Measurements from ENCODE around the gene PBX4.

PBX4 gene

DNA sequence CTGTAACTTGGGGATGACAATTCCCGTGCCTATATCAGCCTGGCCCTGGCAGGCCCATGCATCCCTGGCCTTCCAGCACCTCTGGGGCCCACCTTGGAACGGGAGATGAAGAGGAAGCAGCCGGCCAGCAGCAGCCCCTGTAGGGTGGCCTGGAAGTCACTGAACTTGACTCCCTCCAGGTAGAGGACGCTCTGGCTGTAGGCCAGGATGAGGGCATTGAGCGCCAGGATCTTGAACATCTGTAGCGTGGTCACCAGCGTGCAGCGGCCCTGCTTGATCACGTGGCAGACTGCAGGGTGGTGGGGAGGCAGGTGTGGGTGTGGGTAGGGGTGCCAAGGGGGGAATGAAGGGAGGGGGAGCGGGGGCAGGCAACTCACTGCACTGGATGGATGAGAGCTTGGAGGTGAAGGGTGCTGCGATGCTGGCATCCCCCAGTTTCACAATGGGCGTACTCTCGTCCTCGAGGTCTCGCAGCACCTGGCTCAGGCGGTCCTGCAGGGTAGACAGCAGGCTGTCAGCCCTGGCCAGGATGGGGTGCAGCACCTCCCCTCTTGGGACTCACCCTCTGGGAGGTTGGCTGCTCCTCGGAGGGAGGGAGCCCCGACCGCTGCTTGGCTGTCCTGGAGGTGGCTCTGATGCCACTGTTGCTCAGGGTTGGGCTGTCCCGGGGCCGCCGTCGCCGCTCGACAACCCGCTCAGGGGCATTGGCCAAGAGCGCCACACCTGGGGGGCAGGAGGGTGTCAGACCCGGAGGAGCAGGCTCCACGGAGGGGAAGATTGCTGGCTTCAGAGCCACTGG, 28.7 kb upstream of the PBX4 start:
- DNase-seq: no peak

DNA sequence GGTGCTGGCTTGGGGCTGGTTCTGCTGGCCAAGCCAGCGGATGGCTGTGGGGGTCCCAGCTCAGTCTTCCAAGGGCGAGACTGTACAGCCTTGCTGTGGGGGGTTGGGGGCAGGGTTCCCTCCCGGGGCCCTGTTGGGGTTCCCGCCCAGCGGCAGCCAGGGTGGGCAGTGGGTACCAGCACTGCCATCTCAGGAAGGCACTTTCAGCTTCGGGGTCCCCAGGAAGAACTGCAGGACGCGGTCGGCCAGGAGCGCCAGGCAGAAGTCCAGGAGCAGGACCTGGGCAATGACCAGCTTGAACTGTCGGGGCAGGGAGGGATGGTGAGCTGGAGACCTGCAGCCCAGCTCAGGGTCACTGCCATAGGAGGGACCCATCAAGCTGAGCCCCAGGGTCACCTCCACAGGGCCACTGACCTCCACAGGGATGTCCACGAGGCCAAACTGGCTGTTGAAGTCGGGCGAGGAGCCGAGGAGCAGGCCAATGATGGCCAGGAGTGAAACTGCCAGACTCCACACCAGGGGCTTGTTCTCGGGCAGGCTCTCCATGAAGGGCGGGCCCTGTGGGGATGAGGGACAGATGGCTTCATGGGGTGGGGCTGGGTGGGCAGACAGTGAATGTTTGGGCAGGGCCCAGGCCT, 26.9 kb upstream of the PBX4 start:
- no peak for DNase-seq

DNA sequence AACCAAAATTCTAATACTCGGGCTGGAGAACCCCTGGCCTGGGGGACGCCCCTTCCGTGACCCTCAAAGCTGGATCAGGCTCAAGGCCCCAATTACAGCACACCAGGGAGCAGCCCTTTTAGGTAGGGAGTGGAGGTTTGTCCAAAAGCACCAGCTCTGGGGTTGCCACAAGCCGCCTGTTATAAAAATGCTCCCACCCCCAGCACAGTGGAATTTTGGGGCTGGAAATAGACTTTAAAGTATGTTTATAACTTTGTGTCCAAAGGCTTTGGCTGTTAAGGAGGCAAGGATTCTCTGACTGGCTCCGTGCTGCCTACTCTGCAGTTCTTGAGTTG, 25.5 kb upstream of the PBX4 start:
- no peak for DNase-seq

DNA sequence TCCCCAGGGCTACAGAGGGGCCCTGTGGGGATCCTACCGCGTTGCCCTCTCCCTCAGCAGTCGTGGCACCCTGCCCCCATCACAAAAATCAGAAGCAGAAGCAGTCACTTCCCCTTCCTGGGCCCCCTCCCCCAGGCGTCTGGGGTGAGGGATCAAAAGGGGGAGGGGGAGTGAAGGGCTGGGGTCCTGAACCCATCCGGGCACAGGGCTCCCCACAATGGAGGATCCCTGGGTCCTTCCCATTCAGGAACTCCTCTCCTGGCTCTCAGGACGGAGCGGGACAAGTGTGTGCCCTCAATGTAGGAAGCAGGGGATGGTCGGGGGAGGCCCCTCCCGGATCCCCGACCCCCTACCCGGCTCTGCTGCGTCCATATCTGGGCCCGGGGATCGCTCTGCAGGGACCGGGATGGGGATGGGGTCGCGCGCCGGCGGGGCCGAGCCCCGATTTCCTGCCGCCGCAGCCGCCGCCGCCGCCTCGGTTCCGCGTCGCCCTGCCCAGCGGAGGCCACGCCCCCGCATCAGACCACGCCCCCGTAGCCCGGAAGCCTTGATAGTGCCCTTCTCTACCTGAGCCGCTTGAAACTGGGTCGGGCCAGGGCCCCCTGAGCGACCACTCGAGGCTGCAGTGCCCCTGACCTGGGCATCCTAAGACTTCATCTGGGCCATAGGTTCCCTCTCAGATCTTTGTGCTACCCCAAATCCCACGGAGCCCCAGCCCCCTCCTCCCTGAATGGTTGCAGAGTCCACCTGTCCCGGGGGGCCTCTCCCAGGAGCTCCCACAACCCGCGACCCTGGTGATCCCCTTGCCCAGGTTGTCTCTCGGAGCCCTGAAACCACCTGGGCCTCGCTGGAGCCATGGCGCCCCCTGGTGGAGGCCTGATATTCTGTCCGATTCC, 24.9 kb upstream of the PBX4 start, which contains the start of gene GMIP:
Gene GMIP, minus strand, starts transcription at position 500 of the 896 bp plus-strand sequence. Its CDS starts 128 bp downstream, at position 372.
- peak; percentile 88 to 91 for DNase-seq

DNA sequence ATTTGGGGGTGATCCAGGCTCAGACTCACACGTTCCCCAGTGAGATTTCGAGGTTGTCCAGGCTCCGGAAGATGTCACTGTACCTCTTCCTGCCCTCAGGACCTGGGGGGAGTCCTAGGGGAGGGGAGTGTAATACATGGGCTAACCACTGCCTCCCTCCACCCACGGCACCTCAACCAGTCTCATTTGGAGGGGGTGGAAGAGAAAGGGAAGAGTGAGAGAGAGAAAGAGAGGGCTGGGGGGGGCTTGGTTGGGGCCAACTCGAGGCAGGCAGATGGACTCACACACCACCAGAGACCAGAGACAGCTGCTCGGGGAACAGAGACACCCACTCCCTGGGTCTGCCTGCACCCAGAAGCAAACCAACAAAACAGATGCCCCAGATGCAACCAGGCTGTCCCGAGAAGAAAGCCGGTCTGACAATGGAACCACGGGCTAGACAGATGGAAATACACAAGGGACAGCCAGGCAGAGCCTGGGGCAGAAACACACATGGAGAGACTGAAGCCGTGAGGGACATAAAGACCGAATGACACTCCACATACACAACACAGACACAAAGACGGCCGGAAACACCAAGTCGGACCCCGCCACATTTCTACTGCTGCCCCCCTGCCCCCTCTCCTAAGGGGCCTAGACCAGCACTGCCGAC, 24.1 kb upstream of the PBX4 start:
- peak; percentile 60 to 67 for DNase-seq

DNA sequence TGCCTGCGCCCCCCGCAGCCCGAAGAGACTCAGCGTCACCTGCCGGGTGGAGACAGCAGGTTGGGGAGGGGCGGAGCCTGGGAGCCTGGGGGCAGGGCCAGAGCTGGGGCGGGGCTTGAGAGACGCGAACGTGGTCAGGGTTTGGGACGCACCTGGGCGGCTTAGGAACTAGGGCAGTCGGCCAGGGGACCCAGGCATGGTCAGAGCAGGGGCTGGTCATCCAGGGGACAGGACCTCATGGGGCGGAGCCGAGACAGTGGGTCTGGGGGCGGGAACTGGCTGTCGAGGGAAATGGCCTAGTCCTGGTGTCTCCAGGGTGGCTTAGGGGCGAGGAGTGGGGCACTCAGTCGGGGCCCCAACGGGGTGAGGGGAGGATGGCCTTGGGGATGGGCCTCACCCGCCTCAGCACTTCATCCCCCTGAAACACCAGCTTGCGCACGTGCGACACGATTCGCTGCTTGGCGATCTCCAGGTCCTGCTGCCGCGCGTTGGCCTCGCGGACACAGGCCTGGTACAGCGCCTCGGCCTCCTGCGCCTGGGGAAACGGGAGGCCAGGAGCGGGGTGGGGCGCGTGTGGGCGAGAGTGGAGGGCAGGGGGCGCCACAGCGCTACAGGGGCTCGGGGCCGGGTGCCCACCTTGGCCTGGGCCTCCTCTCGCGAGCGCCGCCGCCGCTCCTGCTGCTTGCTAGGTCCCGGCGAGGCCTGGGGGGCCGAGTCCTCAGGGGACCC, 19.2 kb upstream of the PBX4 start:
- DNase-seq: no peak

DNA sequence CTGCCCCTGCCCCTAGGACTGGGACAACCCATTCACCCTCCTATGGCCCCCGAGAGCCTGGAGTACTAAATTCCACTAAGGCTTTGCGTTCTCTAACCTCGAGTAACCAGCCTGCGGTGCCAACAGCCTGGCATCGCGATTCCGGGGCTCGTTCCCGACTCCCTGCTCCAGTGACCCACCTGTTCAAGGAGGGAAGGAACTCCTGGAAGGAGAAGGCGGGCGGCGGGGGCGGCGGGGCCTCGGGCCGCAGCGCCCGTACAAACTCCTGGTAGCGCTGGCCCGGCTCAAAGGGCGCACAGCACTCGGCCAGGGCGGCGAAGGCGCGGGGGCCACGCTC, 18.7 kb upstream of the PBX4 start:
- no peak for DNase-seq

DNA sequence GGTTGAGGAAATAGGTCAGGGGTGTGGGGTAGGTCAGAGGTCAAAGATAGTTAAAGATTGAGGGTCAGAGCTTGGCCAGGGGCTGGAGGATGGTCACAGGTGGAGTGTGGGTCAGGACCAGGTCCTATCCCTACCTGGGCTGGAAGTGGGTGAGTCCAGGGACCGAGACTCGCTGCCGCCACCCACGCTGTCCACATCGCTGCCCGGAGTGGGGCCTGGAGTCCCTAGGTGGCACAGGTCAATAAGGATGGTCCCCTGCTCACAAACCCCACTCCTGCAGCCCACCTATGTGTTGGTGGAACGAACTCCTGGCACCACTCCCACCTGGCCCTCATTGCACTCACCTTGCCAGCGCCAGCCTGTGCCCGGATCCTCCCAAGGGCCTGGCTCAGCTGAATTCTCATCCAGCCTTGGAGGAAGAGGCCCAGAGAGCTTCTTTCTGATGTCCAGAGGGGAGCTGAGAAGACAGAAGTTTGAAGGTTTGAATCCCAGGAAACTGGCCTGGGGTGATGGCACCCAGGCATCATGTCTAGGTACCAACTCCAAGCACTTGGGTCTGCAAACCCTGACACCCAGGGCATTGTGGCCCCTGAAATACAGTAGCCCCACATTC, 18.2 kb upstream of the PBX4 start:
- no peak for DNase-seq

DNA sequence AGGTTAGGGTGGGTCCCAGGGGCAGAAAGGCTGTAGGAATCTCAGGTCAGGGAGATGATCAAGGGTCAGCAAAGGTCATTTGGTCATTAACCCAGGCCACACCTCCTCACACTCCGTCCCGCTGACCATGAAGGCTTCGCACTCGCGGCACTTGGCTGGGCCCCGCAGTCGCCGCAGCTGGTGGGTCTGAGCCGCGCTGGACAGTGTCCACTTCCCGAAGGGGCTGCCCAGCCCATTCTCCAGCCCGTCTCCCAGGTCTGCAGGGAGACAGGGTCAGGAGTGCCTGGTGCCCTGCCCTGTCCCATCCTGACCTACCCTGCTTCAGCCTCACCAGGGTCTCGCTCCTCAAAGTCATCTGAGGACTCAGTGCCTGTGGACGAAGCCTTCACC, 16.8 kb upstream of the PBX4 start:
- no peak for DNase-seq

DNA sequence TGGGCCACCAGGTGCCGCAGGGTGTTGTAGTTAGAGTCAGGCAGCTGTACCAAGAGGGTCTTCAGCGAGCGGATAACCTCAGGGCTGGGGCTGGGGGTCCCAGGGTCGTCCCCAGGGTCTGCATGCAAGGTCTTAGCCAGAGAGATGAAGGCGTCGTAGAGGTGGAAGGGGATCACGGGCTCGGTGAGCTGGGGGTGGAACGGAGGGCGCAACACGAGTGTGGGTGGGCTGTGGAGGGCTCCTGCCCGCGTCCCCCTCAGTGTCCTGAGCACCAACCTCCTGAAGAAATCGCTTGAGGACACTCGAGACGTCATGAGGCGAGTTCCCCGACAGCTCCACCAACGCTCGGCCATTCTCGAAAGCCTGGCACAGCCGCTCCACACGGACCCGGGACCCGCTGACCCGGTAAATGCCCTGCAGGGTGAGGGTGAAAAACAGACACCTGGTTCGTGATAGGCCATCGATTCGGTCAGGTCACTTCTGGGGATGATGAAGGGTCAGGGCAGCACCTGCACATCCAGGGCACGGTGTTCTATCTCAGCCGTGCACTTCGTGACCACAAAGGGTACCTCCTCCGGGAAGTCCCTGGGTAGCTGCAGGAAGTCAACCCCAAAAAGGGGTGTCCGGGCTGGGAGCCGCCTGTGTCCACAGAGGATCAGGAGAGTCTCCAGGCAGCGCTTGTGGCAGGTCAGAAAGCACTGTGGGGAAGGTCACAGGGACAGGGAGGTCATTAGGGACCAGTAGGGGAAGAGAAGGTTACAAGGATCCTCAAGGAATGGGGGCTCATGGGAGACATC, 16.2 kb upstream of the PBX4 start:
- no peak for DNase-seq

DNA sequence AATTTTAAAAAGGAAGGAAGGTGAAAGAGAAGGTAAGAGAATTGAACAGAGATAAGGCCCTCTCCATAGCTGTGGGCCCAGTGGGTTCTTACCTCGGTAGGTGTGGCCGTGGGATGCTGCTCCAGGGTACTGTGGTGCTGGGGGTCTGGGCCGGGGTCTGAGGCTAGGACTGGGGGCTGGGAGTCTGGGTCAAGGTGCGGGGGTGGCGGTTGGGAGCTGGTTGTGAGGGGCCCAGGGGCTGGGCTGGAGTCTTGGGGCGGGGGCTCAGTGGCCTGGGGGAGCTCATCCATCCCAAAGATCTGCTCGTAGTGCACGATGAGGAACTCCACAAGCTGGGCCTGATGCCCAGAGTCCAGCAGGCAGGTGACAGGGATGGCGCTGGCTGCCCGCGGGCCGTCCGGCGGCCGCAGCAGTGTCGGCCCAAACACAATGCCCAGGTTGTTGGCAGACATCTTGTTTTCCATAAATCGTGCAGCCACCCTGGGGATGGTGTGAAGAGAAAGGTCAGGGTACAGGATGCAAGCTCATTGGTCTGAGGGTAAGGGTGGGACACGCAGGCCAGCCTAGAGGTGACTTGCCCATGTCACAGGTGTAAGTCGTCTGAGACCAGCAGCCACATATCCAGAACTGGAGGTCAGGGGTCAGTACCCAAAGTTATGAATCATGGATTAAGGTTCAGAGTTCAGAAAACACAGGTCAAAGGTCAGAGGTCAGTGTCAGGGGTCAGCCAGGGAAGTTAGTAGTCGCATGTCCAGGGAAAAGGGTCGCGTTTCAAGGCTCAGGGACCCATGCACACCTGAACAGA, 15.4 kb upstream of the PBX4 start:
- no peak for DNase-seq

DNA sequence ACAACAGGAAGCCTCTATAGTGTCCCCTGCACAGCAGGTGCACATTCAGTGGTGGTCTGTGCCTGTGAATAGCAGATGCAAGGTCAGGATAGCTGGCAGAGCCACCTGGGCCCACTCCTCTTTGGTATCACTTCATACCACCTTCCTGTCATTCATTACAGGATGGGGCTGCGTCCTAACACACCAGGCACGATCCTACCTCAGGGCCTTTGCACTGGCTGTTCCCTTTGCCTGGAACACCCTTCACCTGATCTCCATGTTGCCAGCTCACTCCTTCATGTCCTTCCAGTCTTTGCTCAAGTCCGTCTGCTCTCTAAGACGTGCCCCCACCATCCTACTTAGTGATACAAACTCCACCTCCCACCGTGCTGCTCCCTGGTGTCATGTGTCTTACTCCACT, 14.2 kb upstream of the PBX4 start:
- DNase-seq: no peak

DNA sequence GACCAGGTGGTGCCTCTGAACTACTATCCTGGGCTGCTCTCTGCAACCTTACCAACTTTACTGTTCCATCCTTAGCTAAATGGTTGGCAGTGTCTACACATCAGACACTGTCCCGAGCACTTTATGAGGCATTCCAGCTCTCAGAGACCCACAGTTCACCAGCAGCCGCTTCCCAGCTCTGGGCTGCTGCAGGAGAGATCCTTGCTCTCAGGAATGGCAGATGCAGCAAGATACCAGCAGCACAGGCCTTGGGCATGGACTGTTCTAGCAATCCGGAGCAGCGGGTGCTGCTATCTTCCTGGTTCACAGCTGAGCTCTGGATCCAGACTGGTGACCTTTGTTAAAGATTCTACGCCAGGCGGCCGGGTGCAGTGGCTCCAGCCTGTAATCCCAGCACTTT, 12.9 kb upstream of the PBX4 start:
- DNase-seq: no peak

DNA sequence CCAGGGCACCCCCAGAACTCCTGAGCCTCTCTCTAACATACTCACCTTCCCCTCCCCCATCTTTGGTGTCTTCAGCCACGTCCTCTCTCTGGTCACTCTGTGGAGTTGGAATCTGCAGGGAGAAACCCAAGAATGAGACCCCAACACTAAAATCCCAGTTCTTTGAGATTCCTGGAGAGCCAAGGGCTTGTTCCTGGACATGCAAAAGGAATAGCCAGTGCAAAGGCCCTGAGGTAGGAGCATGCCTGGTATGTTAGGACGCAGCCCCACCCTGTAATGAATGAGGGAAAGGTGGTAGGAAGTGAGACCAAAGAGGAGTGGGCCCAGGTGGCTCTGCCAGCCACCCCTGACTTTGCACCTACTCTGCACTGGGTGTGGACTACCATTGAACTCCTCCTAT, 11.9 kb upstream of the PBX4 start:
- no peak for DNase-seq

DNA sequence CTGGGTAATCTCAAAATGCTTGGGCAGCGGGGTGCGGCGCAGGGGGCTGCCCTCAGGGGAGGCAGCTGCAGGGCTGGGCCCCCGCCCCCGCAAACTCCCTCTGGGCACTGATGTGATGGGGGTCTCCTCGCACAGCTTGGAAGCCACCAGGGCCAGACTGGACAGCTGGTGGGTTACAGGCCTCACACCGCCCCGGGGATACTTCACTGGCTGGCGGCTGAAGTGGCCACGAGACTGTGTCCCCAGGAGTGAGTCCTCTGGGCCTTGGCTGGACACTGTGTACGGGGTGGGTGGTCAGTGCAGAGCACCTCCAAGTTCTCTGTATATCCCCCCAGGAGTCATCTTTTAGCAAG, 11.6 kb upstream of the PBX4 start:
- no peak for DNase-seq

DNA sequence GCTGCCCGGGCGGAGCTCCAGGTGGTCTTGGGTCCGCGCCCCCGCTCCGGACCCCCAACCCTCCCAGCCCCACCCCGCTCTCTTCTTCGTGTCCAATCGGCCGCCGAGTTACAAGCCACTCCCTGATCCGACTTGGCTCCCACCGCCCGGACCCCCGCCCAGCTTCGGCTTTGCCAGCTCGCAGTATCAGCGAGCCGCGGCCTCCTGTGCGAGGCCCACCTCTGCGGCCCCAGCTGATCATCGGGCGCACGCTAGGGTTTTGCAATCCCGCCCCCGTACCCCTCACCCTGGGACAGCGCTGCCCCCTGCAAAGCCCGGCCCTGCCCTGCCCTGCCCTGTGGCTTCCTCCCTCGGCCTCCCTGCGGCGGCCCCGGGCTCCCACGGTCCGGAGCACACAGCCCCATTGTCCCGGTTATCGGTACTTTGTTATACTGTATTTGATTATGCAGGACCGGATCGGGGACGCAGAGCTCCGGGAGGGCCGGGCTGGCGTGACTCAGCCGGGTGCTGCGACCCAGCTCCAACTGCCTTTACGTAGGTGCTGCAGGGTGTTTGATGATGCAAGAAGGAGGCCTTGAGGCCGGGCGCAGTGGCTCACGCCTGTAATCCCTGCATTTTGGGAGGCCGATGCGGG, 10.1 kb upstream of the PBX4 start:
- peak in 1 of 2 donors; percentile 54 for DNase-seq

DNA sequence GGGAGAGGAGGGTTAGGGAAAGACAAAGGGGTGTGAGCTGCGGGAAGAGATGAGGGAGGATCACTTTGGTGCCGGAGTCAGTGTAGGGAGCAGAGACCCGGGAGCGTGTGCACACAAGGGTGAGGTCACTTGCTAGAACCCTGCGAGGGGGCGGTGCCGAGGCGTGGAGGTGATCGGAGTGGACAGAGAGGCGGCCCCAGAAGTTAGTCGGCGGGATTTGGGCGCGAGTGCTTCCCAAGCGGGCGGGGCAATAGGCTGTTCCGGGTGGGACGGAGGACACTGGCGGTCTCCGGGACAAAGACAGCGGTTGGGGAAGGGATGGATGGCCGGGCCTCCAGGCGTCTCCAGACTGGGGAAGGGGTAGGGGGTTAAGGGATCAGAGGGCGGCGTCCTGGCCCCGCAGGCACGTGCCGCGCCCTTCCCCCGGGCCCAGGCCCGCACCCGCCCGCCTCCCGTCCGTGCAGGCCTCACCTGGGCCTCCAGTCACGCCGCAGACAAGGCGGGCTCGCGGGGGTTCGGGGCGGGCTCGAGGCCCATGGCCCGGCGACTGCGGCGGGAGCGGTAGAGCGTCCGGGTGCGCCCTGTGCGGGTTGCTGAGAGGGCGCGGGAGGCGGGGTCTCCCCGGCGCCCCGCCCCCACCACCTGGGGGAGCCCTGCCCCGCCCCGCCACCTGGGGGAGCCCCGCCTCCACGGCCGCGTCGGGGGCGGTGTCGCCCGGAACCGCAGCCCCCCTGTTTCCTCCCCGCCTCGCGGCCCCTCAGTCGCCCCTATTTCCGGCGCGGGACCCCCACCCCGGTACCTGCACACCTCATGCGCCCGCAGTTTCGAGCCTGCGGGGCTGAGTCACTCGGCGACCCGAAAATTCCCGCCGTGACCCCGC, 9.4 kb upstream of the PBX4 start, which contains the start of gene LPAR2:
Gene LPAR2, minus strand, starts transcription at position 600 of the 880 bp plus-strand sequence. CDS start 945 bp downstream, outside the sequence.
- DNase-seq: peak; percentile 80 to 84

Data from CD4-positive, alpha-beta T cell treated with Interleukin-1 beta for 1 hour (primary cell).